Measurements from ENCODE around the gene EPHB2. TPM values are rescaled to one million over a fixed set of nuclear protein-coding genes. Genes with fewer than 3 reads are reported as not detected.

EPHB2 gene
- polyA plus RNA-seq, 3 donors: 0.67 to 3.9 (median 1.9) TPM

- H3K27ac ChIP-seq (ENCODE audit: low read depth, low read length): no peak overlapping the region
- WGBS, 3 donors: 85 to 92% (median 89%) methylated on average over 7 of the region's 7 CpGs
Observed at GRCh38 chr1:22896184-22896583, 185.5 kb downstream of the EPHB2 start.

- 69 to 85% (median 76%) methylated on average over 3 of the region's 3 CpGs for WGBS, 3 donors
- H3K27ac ChIP-seq (ENCODE audit: low read depth, low read length): no peak overlapping the region
Observed at GRCh38 chr1:22900451-22900850, 189.8 kb downstream of the EPHB2 start.

GRCh38 chr1:22903113-22903512, 192.5 kb downstream of the EPHB2 start:
- 92 to 98% (median 95%) methylated on average over 3 of the region's 3 CpGs for WGBS, 3 donors

DNA sequence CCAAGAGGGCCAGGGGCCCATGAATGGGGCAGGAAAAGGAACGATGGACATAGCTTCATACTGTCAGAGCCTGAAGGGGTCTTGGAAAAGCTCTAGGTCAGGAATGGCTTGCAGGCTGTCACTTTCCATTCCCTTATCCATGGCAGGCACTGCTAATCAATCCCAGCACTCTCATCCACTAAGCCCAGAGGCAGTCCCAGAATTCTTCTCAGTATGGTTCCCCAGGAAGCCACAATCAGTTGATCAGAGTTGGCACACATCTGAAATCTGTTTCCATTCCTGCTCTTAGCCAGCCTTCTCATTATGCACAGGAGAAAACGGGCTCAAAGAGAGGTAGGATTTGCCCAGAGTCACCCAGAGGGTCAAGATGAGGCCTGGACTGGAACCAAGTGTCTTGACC, 196.3 kb downstream of the EPHB2 start:
- 68 to 86% (median 76%) methylated on average over 2 of the region's 2 CpGs for WGBS, 3 donors
- no peak overlapping the region for H3K27ac ChIP-seq (ENCODE audit: low read depth, low read length)

More at GRCh38 chr1:22903113-22903512, 192.5 kb downstream of the EPHB2 start:
- H3K27ac ChIP-seq (ENCODE audit: low read depth, low read length): no peak overlapping the region

DNA sequence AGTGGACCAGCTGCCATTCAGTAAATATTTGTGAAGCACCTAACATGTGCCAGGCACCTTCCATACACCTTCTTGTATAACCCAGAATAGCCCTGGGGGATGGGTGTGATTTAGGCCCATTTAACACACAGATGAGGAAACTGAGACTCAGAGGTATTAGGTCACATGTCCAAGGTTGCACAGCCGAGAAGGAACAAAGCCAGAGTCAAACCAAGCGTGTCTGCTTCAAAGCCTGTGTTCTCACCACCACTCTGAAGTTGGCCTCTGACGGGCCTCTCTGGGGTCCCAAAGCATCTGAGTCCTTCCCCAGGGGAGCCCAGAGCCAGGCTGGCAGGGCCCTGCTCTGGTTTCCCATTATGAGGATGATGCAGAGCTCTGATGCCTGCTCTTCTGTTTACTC, 196.9 kb downstream of the EPHB2 start:
- 90 to 95% (median 91%) methylated on average over 3 of the region's 3 CpGs for whole genome bisulfite sequencing, 3 donors
- no peak overlapping the region for H3K27ac ChIP-seq (ENCODE audit: low read depth, low read length)

DNA sequence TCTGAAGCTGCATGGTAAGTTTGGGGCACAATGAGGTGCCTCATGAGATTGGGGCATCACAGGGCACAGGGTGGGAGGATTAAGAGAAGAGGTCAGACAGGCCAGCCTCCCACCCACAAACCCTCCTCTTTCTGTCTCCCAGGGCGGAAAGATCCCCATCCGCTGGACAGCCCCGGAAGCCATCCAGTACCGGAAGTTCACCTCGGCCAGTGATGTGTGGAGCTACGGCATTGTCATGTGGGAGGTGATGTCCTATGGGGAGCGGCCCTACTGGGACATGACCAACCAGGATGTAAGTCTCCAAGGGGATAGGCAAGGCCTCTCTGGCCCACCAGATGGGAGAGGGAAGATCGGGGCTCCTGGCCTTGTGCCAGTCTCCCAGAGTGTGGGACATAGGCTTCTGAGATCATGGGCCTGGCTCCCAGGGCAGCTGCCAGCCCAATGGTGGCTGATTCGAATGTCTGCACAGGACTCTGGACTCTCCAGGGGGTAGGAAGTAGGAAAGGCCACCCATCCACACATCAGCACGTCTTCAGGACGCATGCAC, 198.3 kb downstream of the EPHB2 start:
- 88 to 95% (median 93%) methylated on average over 11 of the region's 11 CpGs for WGBS, 3 donors
- H3K27ac ChIP-seq (ENCODE audit: low read depth, low read length): no peak overlapping the region

GRCh38 chr1:22910286-22910685, 199.6 kb downstream of the EPHB2 start:
- no peak overlapping the region for H3K27ac ChIP-seq (ENCODE audit: low read depth, low read length)
- 89 to 95% (median 93%) methylated on average over 13 of the region's 13 CpGs for WGBS, 3 donors

- no peak overlapping the region for H3K27ac ChIP-seq (ENCODE audit: low read depth, low read length)
- WGBS, 3 donors: 91 to 96% (median 92%) methylated on average over 5 of the region's 5 CpGs
Observed at GRCh38 chr1:22910986-22911651, 200.5 kb downstream of the EPHB2 start.

DNA sequence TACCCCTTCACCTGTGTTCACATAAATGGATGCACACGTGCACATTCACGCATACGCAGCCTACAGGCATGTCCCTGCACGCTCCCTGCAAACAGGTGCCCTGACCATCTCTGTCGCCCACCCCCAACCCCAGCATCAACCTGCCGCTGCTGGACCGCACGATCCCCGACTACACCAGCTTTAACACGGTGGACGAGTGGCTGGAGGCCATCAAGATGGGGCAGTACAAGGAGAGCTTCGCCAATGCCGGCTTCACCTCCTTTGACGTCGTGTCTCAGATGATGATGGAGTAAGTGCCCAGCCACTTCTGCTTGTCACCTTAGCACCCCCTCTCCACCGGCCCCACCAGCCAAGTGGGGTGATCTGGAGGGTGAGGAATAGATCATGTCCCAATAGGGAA, 201.7 kb downstream of the EPHB2 start:
- whole genome bisulfite sequencing, 3 donors: 94 to 96% (median 94%) methylated on average over 16 of the region's 16 CpGs
- no peak overlapping the region for H3K27ac ChIP-seq (ENCODE audit: low read depth, low read length)

DNA sequence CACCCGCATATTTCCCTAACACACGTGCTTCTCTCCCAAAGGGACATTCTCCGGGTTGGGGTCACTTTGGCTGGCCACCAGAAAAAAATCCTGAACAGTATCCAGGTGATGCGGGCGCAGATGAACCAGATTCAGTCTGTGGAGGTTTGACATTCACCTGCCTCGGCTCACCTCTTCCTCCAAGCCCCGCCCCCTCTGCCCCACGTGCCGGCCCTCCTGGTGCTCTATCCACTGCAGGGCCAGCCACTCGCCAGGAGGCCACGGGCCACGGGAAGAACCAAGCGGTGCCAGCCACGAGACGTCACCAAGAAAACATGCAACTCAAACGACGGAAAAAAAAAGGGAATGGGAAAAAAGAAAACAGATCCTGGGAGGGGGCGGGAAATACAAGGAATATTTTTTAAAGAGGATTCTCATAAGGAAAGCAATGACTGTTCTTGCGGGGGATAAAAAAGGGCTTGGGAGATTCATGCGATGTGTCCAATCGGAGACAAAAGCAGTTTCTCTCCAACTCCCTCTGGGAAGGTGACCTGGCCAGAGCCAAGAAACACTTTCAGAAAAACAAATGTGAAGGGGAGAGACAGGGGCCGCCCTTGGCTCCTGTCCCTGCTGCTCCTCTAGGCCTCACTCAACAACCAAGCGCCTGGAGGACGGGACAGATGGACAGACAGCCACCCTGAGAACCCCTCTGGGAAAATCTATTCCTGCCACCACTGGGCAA, 202.9 kb downstream of the EPHB2 start:
- 69 to 79% (median 74%) methylated on average over 24 of the region's 24 CpGs for WGBS, 3 donors
- H3K27ac ChIP-seq (ENCODE audit: low read depth, low read length): no peak overlapping the region

GRCh38 chr1:22914156-22914555, 203.5 kb downstream of the EPHB2 start:
- 86 to 89% (median 87%) methylated on average over 8 to 10 of the region's 10 CpGs for WGBS, 3 donors

GRCh38 chr1:22914633-22915217, 204.1 kb downstream of the EPHB2 start:
- 83 to 90% (median 85%) methylated on average over 8 of the region's 8 CpGs for WGBS, 3 donors
- no peak overlapping the region for H3K27ac ChIP-seq (ENCODE audit: low read depth, low read length)

More at GRCh38 chr1:22914156-22914555, 203.5 kb downstream of the EPHB2 start:
- no peak overlapping the region for H3K27ac ChIP-seq (ENCODE audit: low read depth, low read length)

- WGBS, 3 donors: 68 to 73% (median 71%) methylated on average over 7 of the region's 7 CpGs
- H3K27ac ChIP-seq (ENCODE audit: low read depth, low read length): no peak overlapping the region
Observed at GRCh38 chr1:22915231-22915630, 204.6 kb downstream of the EPHB2 start.

GRCh38 chr1:22915816-22916470, 205.3 kb downstream of the EPHB2 start:
- H3K27ac ChIP-seq (ENCODE audit: low read depth, low read length): no peak overlapping the region
- WGBS, 3 donors: 50 to 72% (median 56%) methylated on average over 15 of the region's 15 CpGs

GRCh38 chr1:22916471-22916820, 205.8 kb downstream of the EPHB2 start:
- WGBS, 3 donors: 71 to 81% (median 80%) methylated on average over 11 to 12 of the region's 12 CpGs
- no peak overlapping the region for H3K27ac ChIP-seq (ENCODE audit: low read depth, low read length)

- 88 to 89% (median 89%) methylated on average over 5 of the region's 5 CpGs for WGBS, 3 donors
- no peak overlapping the region for H3K27ac ChIP-seq (ENCODE audit: low read depth, low read length)
Observed at GRCh38 chr1:22917989-22918388, 207.3 kb downstream of the EPHB2 start.

GRCh38 chr1:22918644-22919043, 208.0 kb downstream of the EPHB2 start:
- H3K27ac ChIP-seq (ENCODE audit: low read depth, low read length): no peak overlapping the region
- 52 to 78% (median 72%) methylated on average over 4 of the region's 4 CpGs for WGBS, 3 donors

- H3K27ac ChIP-seq (ENCODE audit: low read depth, low read length): no peak overlapping the region
- WGBS, 3 donors: 70 to 80% (median 75%) methylated on average over 8 of the region's 8 CpGs
Observed at GRCh38 chr1:22919341-22920025, 208.8 kb downstream of the EPHB2 start.

Measured in adipose tissue (tissue), 3 donors.